GM12878 (cell line): ENCODE results near the gene HOTAIR. TPM values are rescaled to one million over a fixed set of nuclear protein-coding genes. Genes with fewer than 3 reads are reported as not detected.
A peak's percentile ranks its signal among the peaks of the same experiment; 100 is the strongest.

Source experiments
- ATAC-seq: fragments of 200-7000 bp; cut with Tn5 transposase; 3 replicates; pipeline ENCODE4 v1.9.1; 2020; ENCODE audit warnings: mild to moderate bottlenecking, moderate library complexity
- BruUV-seq: library from RNA; stranded (reverse); fragments of 400-500 nt; replicated peaks from 2 replicates; lab custom pipeline; 2021; lab: Mats Ljungman, UMichigan
- CTCF ChIA-PET: fragments of 300-600 bp; sonication (Branson Sonifier 250); formaldehyde crosslinking; extraction: SDS; loops from one replicate; lab custom pipeline; 2021; ENCODE audit warnings: inconsistent platforms; lab: Yijun Ruan, JAX
- POLR2A ChIA-PET: fragments of 350-600 bp; formaldehyde crosslinking; extraction: SDS; loops from one replicate; lab custom pipeline; 2021; ENCODE audit warnings: inconsistent platforms; lab: Charles Lee
- RAD21 ChIA-PET: fragments of 300-600 bp; sonication (Branson Sonifier 250); formaldehyde crosslinking; loops from one replicate; lab custom pipeline; 2023; ENCODE audit warnings: antibody characterized with exemption; ENCODE audit not compliant: unreplicated experiment; lab: Charles Lee
- SMC1A ChIA-PET: fragments of 300-600 bp; sonication (Branson Sonifier 250); formaldehyde crosslinking; loops from one replicate; lab custom pipeline; 2023; ENCODE audit not compliant: unreplicated experiment, uncharacterized antibody; lab: Charles Lee
- DNase-seq: peaks from one replicate; pipeline ENCODE4 v3.0.0-alpha.2; 2011; ENCODE audit warnings: low read depth, low spot score
- FAIRE-seq: peaks from 3 replicates; lab custom pipeline; 2011; peaks lifted over from hg19 to GRCh38; lab: Jason Lieb, UNC
- H2AFZ ChIP-seq: 2 replicates; pipeline ENCODE4 v1.6.0; 2011; ENCODE audit warnings: low read depth, low read length, control low read depth; ENCODE audit not compliant: control insufficient read depth
- H3K27ac ChIP-seq: 2 replicates; pipeline ENCODE4 v1.5.1; 2011; ENCODE audit warnings: control low read depth; ENCODE audit not compliant: control insufficient read depth, insufficient read depth
- H3K27me3 ChIP-seq, 2 experiments: replicated peaks in 1 of 2; 2 replicates each; pipeline versions ENCODE4 v1.6.0 to v1.6.1; 2011; ENCODE audit warnings: low read length in 1 of 2; ENCODE audit not compliant: control insufficient read depth in 2 of 2, insufficient read depth in 2 of 2
- H3K36me3 ChIP-seq, 2 experiments: 2 replicates each; pipeline ENCODE4 v1.5.1; 2011; ENCODE audit warnings: low read length in 1 of 2; ENCODE audit not compliant: control insufficient read depth in 2 of 2, insufficient read depth in 2 of 2
- H3K4me1 ChIP-seq: 2 replicates; pipeline ENCODE4 v1.6.1; 2011; ENCODE audit warnings: mild to moderate bottlenecking, low read length, moderate library complexity, mixed read lengths; ENCODE audit not compliant: control insufficient read depth, insufficient read depth
- H3K4me2 ChIP-seq: 2 replicates; pipeline ENCODE4 v1.6.0; 2011; ENCODE audit warnings: control low read depth; ENCODE audit not compliant: control insufficient read depth, insufficient read depth
- H3K4me3 ChIP-seq: fragments of 200-600 bp; sonication (generic); 2 replicates; pipeline ENCODE4 v1.5.1; 2016
- H3K79me2 ChIP-seq: 2 replicates; pipeline ENCODE4 v1.6.0; 2011; ENCODE audit warnings: low read length; ENCODE audit not compliant: control insufficient read depth, insufficient read depth
- H3K9ac ChIP-seq: 2 replicates; pipeline ENCODE4 v1.8.0; 2011; ENCODE audit warnings: low read length, control low read depth, mixed read lengths; ENCODE audit not compliant: control insufficient read depth, insufficient read depth
- H3K9me3 ChIP-seq: replicated peaks from 3 replicates; pipeline ENCODE4 v1.5.1; 2011; ENCODE audit warnings: mild to moderate bottlenecking, low read length; ENCODE audit not compliant: control insufficient read depth, insufficient read depth
- H4K20me1 ChIP-seq: 2 replicates; pipeline ENCODE4 v1.6.0; 2011; ENCODE audit not compliant: control insufficient read depth, insufficient read depth
- BHLHE40 ChIP-seq, 2 experiments: fragments of 450-650 bp in 1 of 2; IDR thresholded peaks; 2 replicates each; pipeline ENCODE4 v1.6.1; 2011 to 2017; ENCODE audit warnings: low read depth in 2 of 2, borderline replicate concordance in 1 of 2, improper control_type of control experiment in 1 of 2, low read length in 1 of 2, mild to moderate bottlenecking in 1 of 2
- EGR1 ChIP-seq, 2 experiments: IDR thresholded peaks; 1 replicate in 1 of 2; 2 replicates in 1 of 2; pipeline ENCODE4 v1.6.1; 2011 to 2012; ENCODE audit warnings: low read depth in 2 of 2, low read length in 2 of 2, borderline replicate concordance in 1 of 2, mild to moderate bottlenecking in 1 of 2, moderate library complexity in 1 of 2
- FOS ChIP-seq: IDR thresholded peaks from 3 replicates; pipeline ENCODE4 v1.6.1; 2011; ENCODE audit warnings: borderline replicate concordance; ENCODE audit not compliant: insufficient read length; ENCODE audit errors: extremely low read depth
- MYB ChIP-seq: fragments of 150-350 bp; IDR thresholded peaks from 2 replicates; pipeline ENCODE4 v1.6.1; 2014; ENCODE audit warnings: mild to moderate bottlenecking, low read depth, low read length, borderline replicate concordance
- POLR2A ChIP-seq: IDR thresholded peaks from 2 replicates; pipeline ENCODE4 v1.6.1; 2011; ENCODE audit warnings: low read depth, mild to moderate bottlenecking, low read length
- POLR2AphosphoS5 ChIP-seq: IDR thresholded peaks from 2 replicates; pipeline ENCODE4 v1.6.1; 2011; ENCODE audit warnings: mild to moderate bottlenecking, low read length, inconsistent platforms
- RUNX3 ChIP-seq: IDR thresholded peaks from 2 replicates; pipeline ENCODE4 v1.6.1; 2012; ENCODE audit warnings: low read length, inconsistent platforms
- STAT3 ChIP-seq: IDR thresholded peaks from 2 replicates; pipeline ENCODE4 v1.6.1; 2011; ENCODE audit warnings: low read depth, low read length, improper control_type of control experiment
- SUZ12 ChIP-seq: fragments of 200-600 bp; sonication (generic); IDR thresholded peaks from one replicate; pipeline ENCODE4 v1.6.1; 2018; ENCODE audit warnings: antibody characterized with exemption, mild to moderate bottlenecking; ENCODE audit not compliant: unreplicated experiment
- TAF1 ChIP-seq: IDR thresholded peaks from 2 replicates; pipeline ENCODE4 v1.6.1; 2011; ENCODE audit warnings: mild to moderate bottlenecking, low read depth, low read length, borderline replicate concordance
- WGBS: methylation state at CpG from one replicate; pipeline ENCODE4 v1.1.6; 2016; ENCODE audit warnings: low lambda C conversion rate; ENCODE audit not compliant: insufficient replicate concordance, insufficient coverage; ENCODE audit errors: missing lambda C conversion rate; 5-methylcytosine and 5-hydroxymethylcytosine counted together
- in situ Hi-C: fragments of 300-500 bp; cut with MboI; formaldehyde crosslinking; loops from 9 replicates; pipeline ENCODE4 v1.14.3; 2018; ENCODE audit warnings: mixed read lengths
- intact Hi-C: fragments of 100-400 bp; cut with micrococcal nuclease; formaldehyde crosslinking; loops from one replicate; pipeline ENCODE4 v1.14.2; 2022; ENCODE audit not compliant: unreplicated experiment
- polyA plus RNA-seq, 11 experiments: library from polyadenylated mRNA; depleted of rRNA in 4 of 11; unstranded in 6 of 11; stranded (reverse) in 5 of 11; fragments of >200 nt; fragmentation: Nextera tagmentation in 4 of 11; fragmentation: Illumina TruSeq in 1 of 11; extraction: Ambion mirVana in 4 of 11; extraction: Trizol in 1 of 11; gene quantifications; 1 replicate in 1 of 11; 2 replicates in 10 of 11; pipeline versions ENCODE4 v1.2.1 to v1.2.3, GENCODE V29; 2011 to 2016; ENCODE audit warnings: inconsistent platforms in 2 of 11, missing spikeins in 2 of 11, low read depth in 1 of 11
- total RNA-seq, 4 experiments: library from RNA; depleted of rRNA in 3 of 4; stranded (reverse); fragments of >200 nt in 3 of 4; fragmentation: Illumina TruSeq in 1 of 4; extraction: Trizol in 1 of 4; gene quantifications; 2 replicates each; pipeline versions ENCODE4 v1.2.1 to v1.2.3, GENCODE V29; 2013 to 2021
- TF ChIP-seq, protein P1 (sequence below): fragments of 450-650 bp; IDR thresholded peaks from 2 replicates; pipeline ENCODE4 v1.6.1; 2017; ENCODE audit warnings: mild to moderate bottlenecking, moderate library complexity
- TF ChIP-seq, protein P2 (sequence below): IDR thresholded peaks from 2 replicates; pipeline ENCODE4 v1.6.1; 2011; ENCODE audit warnings: borderline replicate concordance, low read depth, mild to moderate bottlenecking, moderate library complexity, low read length; ENCODE audit not compliant: insufficient read depth, poor library complexity, severe bottlenecking
- TF ChIP-seq, protein P3 (sequence below): IDR thresholded peaks from 2 replicates; pipeline ENCODE4 v1.6.1; 2012; ENCODE audit warnings: low read depth, low read length, improper control_type of control experiment

The HOTAIR gene
- total and polyA plus RNA-seq, 10 of the 15 experiments (the other 5 are each of a cell fraction or from before 2014, with no cell fraction given), result not detected

DNA sequence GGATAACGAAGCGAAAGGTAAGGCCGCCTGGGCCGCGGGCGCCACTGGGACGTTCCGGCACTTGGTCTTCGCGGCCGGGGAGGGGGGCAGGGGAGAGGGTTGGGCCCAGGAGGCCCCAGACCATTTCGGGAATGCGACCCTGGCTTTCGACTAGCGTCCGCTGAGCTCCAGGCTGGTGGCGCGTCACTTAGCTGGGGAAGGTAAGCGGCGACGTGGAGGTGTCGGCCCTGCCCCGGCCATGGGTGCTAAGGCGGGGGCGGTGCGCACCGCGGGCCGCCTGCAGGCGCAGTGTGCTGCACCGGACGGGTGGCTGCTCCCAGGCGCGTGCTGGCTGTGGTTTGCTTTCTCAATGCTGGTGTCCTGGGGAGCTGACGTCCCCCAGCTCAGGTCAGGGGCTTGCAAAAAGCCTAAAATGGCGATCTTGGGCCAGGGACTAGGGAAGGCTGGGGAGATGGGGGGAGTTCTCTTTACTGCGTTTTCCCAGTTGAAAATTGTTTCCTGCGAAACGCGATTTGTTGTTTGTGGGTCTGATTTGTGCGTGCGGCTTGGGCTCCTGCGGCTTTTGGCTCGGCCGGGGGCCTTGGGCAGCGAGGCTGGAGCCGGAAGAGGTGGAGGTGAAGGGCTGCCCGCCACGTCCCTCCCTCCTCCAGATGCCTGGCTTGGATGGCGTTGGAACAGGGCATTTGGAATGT, 11.4 kb upstream of the HOTAIR start:
- Histone ChIP-seq H3K9ac (no peak overlapping the region), H4K20me1 (peaks cover 3% of the 10 kb centered on the region; the same call in 1 of the 2 replicates), H3K9me3 (no peaks in the 10 kb centered on the region), H3K79me2 (no peaks in the 10 kb centered on the region), H3K27me3 (peaks cover 30 to 57% of the 10 kb centered on the region in 2 experiments), H2AFZ (no peak overlapping the region), H3K27ac (no peak overlapping the region), H3K4me1 (peaks cover 17% of the 10 kb centered on the region), H3K36me3 (no peaks in the 10 kb centered on the region), H3K4me3 (no peak overlapping the region), H3K4me2 (peak overlapping the region; percentile 57; the same call in 1 of the 2 replicates)
- BruUV-seq, result no TSS peak
- ChIA-PET POLR2A (interaction anchor here (0.6 to 1.2 kb wide), 2 partner anchors 9 to 13 kb away, joined by 3 read pairs; no protein-coding TSS in a partner anchor), SMC1A (interaction anchor here (0.6 to 4.5 kb wide), 10 partner anchors 10 to 229 kb away, joined by 3 to 29 read pairs (median 5); partner anchors contain the start of genes HOXC5 and HOXC9), RAD21 (interaction anchor here (0.8 to 3.3 kb wide), 9 partner anchors 9 to 234 kb away, joined by 3 to 14 read pairs (median 3); partner anchors contain the start of gene HOXC8), CTCF (interaction anchor here (0.5 to 5.5 kb wide), 26 partner anchors 9 to 349 kb away, joined by 3 to 54 read pairs (median 4); partner anchors contain the start of genes HOXC6, HOXC8, HOXC9 and SMUG1)
- DNase-seq (no peak), FAIRE-seq (no peak), ATAC-seq (peak; percentile 64)
- in situ Hi-C loops (no loop called here), intact Hi-C loops (loop anchor here (2.0 to 10.0 kb wide), 4 partner anchors 191 to 281 kb away; no protein-coding TSS in a partner anchor)
- WGBS, result 18% methylated on average over 48 of the region's 50 CpGs
- TF ChIP-seq POLR2AphosphoS5, result no peak
- TF ChIP-seq, protein P1, sequence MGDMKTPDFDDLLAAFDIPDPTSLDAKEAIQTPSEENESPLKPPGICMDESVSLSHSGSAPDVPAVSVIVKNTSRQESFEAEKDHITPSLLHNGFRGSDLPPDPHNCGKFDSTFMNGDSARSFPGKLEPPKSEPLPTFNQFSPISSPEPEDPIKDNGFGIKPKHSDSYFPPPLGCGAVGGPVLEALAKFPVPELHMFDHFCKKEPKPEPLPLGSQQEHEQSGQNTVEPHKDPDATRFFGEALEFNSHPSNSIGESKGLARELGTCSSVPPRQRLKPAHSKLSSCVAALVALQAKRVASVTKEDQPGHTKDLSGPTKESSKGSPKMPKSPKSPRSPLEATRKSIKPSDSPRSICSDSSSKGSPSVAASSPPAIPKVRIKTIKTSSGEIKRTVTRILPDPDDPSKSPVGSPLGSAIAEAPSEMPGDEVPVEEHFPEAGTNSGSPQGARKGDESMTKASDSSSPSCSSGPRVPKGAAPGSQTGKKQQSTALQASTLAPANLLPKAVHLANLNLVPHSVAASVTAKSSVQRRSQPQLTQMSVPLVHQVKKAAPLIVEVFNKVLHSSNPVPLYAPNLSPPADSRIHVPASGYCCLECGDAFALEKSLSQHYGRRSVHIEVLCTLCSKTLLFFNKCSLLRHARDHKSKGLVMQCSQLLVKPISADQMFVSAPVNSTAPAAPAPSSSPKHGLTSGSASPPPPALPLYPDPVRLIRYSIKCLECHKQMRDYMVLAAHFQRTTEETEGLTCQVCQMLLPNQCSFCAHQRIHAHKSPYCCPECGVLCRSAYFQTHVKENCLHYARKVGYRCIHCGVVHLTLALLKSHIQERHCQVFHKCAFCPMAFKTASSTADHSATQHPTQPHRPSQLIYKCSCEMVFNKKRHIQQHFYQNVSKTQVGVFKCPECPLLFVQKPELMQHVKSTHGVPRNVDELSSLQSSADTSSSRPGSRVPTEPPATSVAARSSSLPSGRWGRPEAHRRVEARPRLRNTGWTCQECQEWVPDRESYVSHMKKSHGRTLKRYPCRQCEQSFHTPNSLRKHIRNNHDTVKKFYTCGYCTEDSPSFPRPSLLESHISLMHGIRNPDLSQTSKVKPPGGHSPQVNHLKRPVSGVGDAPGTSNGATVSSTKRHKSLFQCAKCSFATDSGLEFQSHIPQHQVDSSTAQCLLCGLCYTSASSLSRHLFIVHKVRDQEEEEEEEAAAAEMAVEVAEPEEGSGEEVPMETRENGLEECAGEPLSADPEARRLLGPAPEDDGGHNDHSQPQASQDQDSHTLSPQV, result no peak
- TF ChIP-seq, protein P2, sequence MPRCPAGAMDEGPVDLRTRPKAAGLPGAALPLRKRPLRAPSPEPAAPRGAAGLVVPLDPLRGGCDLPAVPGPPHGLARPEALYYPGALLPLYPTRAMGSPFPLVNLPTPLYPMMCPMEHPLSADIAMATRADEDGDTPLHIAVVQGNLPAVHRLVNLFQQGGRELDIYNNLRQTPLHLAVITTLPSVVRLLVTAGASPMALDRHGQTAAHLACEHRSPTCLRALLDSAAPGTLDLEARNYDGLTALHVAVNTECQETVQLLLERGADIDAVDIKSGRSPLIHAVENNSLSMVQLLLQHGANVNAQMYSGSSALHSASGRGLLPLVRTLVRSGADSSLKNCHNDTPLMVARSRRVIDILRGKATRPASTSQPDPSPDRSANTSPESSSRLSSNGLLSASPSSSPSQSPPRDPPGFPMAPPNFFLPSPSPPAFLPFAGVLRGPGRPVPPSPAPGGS, result no peak
- no peak for TF ChIP-seq FOS
- peak; percentile 97 for TF ChIP-seq SUZ12
- no peak for TF ChIP-seq STAT3
- peak; percentile 68 to 86; a peak in 2 of 4 replicates for TF ChIP-seq BHLHE40 (IDR thresholded peaks at IDR 0.05; ENCODE audit: borderline replicate concordance in 1 of 2, low read depth in 2 of 2, low read length in 1 of 2)
- TF ChIP-seq, protein P3, sequence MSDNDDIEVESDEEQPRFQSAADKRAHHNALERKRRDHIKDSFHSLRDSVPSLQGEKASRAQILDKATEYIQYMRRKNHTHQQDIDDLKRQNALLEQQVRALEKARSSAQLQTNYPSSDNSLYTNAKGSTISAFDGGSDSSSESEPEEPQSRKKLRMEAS, result no peak
- TF ChIP-seq EGR1 (IDR thresholded peaks at IDR 0.05; ENCODE audit: borderline replicate concordance in 1 of 2, low read depth in 2 of 2, low read length in 2 of 2), result peak in 1 of 2 experiments; percentile 81; a peak in 2 of 3 replicates
- 0 out of 2 replicates have a peak, but pooled peaks have one; percentile 24 for TF ChIP-seq RUNX3
- TF ChIP-seq TAF1, result no peak
- TF ChIP-seq POLR2A, result no peak
- TF ChIP-seq MYB, result no peak
